Measurements from ENCODE around the gene JPT2. TPM values are rescaled to one million over a fixed set of nuclear protein-coding genes. Genes with fewer than 3 reads are reported as not detected.

Gene JPT2
- total and polyA plus RNA-seq, 10 of the 15 experiments (the other 5 are each of a cell fraction or from before 2014, with no cell fraction given): 11.7 to 78.4 (median 48.4) TPM

DNA sequence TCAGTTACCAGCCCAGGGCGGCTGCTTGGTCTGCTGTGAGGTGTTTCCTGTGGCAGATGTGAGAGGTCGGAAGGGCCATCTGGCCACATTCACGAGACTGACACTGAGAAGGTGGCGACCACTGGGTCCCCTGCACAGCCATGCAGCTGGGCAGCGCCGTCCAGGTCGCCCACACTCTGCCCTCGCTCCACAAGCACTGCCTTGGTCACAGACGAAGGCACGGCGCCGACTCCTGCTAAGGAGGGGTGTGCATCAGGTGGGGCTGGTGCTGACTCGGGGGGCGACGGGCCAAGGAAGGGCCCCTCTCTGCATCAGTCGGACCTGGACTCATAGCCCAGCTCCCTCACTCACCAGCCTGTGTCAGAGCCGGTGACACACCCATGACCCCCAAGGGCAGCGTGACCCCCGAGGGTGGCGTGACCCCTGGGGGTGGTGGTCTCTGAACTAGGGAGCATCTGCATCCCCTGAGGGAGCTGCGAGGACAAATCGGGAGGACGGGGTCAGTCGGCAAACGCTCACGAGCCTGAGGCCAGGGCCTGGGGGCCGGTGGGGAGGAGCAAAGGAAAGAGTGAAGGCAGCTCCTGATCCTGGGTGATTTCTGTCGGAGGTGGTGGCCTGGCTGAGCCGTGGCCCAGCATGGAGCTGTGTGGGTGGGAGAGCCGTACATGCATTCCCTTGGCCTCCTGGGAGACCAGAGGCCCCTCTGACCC is 62.9 kb downstream of the JPT2 start (continued):
- no peak for TF ChIP-seq TCF7 (IDR thresholded peaks at IDR 0.05; ENCODE audit: borderline replicate concordance)
- no peak for TF ChIP-seq GABPA (IDR thresholded peaks at IDR 0.05; ENCODE audit: low read depth)
- no peak for TF ChIP-seq MTA2 (IDR thresholded peaks at IDR 0.05; ENCODE audit: low read depth)
- no peak for TF ChIP-seq MEF2A (IDR thresholded peaks at IDR 0.05; ENCODE audit: insufficient read depth, low read depth, low read length)
- no peak for TF ChIP-seq SPI1 (IDR thresholded peaks at IDR 0.05; ENCODE audit: borderline replicate concordance, insufficient read depth, low read depth, low read length)
- TF ChIP-seq SMC3 (IDR thresholded peaks at IDR 0.05; ENCODE audit: borderline replicate concordance, low read length): no peak
- no peak for TF ChIP-seq ESRRA (IDR thresholded peaks at IDR 0.05; ENCODE audit: low read length)
- TF ChIP-seq CEBPB (IDR thresholded peaks at IDR 0.05; ENCODE audit: borderline replicate concordance in 1 of 2, low read depth in 2 of 2, low read length in 2 of 2): no peak
- TF ChIP-seq FOS (IDR thresholded peaks at IDR 0.05; ENCODE audit: borderline replicate concordance, extremely low read depth, insufficient read length): no peak
- no peak for TF ChIP-seq WRNIP1 (IDR thresholded peaks at IDR 0.05; ENCODE audit: borderline replicate concordance, low read depth, low read length)
- TF ChIP-seq ZNF217 (IDR thresholded peaks at IDR 0.05): no peak
- TF ChIP-seq, protein P1, sequence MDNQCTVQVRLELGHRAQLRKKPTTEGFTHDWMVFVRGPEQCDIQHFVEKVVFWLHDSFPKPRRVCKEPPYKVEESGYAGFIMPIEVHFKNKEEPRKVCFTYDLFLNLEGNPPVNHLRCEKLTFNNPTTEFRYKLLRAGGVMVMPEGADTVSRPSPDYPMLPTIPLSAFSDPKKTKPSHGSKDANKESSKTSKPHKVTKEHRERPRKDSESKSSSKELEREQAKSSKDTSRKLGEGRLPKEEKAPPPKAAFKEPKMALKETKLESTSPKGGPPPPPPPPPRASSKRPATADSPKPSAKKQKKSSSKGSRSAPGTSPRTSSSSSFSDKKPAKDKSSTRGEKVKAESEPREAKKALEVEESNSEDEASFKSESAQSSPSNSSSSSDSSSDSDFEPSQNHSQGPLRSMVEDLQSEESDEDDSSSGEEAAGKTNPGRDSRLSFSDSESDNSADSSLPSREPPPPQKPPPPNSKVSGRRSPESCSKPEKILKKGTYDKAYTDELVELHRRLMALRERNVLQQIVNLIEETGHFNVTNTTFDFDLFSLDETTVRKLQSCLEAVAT (IDR thresholded peaks at IDR 0.05): no peak
- no peak for TF ChIP-seq HDAC2 (IDR thresholded peaks at IDR 0.05)
